GM18505 (cell line): ENCODE results near the gene GSTA5.
"Not testable (repeated sequence)": the region's sequence is repeated elsewhere in the genome, so short reads cannot be mapped to it uniquely, and the experiment has no call there.

Experiments
- ATAC-seq: cut with Tn5 transposase; IDR thresholded peaks from one replicate; pipeline ENCODE4 v1.9.1; 2021; ENCODE audit not compliant: unreplicated experiment
- POLR2A ChIP-seq: IDR thresholded peaks from 4 replicates; pipeline ENCODE4 v1.6.1; 2011; ENCODE audit warnings: borderline replicate concordance; ENCODE audit not compliant: insufficient read depth, insufficient read length; ENCODE audit errors: extremely low read depth

The GSTA5 gene

DNA sequence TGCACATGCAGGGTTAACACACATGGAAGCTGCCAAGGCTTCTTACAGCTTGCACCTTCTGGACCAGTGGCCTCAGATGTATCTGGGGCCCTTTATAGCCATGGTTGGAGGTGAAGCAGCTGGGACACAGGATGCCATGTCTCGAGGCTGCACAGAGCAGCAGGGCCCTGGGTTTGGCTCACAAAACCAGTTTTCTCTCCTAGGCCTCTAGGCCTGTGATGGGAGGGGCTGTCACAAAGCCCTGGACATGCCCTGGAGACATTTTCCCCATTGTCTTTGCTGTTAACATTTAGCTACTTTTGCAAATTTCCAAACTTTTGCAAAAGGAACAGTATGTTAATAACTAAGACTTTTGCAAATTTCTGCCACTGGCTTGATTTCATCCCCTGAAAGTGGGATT, 18.8 kb downstream of the GSTA5 start:
- no peak for ATAC-seq
- no peak for TF ChIP-seq POLR2A

DNA sequence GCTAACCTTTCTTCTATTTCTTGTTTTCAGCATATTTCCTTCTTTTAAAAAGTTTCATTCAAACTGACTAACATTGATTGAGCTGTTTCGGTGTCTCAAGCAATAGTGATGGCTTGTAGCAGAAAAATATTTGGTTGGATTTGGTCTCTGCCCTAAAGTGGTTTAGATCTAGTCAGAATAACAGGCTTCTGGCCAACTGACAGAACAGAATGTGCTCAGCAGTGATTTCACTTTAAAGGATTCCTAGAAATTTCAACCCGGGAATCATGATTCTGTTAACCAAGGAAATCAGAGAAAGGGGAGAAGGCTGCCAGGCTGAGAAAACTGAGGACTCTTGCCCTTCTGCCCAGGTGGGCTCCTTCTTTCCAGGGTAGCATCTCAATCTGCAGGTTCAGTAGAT, 20.4 kb downstream of the GSTA5 start:
- ATAC-seq = no peak
- no peak for TF ChIP-seq POLR2A

DNA sequence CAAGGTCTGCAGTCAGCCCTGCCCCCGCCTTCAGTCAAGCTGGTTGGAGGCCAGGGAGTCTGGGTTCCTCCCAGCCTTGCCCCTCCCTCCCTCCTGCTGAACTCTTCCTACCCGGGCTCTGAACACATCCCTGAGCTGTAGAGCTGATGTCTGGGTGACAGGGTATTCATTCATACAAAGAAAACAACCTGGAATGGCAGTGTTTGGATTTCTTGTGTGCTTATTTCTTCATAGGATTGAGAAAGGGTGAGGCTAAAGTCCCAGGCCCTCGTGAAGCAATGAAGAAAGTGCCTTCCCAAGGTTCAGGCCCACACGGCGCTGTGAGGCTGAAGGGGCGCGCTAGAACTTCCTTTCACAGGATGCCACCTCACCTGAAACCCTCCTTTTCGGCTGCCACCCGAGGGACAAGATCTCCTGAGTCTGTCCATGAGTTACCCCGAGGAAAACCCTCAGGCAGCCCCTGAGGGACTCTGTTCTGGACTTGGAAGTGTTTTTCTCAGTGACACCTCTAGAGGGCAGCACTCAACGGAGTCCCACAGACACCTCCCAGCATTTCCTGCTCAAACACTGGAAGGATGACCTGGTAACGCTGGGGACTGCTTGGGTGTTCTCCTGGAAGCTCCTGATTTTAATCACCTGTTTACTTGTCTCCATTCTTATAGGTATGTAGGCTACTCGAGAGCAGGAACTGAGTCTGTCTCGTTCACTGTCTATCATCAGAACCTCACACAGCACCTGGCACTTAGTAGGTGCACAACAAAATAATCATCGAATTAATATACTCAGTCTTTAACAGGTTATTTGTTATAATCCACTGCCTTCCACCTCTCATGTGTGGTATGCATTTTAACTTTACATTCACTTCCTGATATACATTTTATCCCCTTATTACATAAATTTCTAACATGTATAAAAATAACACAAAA, 25.2 kb downstream of the GSTA5 start:
- TF ChIP-seq POLR2A = no peak
- peak; percentile 91 for ATAC-seq

DNA sequence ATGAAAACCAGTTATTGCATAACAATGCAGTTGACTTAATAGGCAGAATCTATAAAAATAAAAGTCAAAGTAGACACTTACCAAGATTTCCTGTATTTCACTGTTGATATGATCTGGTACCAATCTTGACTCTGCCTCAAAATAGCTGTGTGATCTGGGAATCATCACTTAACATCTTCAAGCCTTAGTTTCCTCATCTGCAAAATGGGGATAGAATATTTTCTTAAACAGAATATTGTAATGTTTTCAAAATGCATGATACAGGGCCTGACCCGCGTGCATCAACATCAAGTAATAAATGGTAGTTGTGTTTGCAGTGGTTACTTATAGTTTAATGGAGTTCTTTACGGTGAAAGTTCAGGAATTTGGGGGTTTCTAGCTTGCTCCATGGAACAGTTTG, 26.1 kb downstream of the GSTA5 start:
- not testable (repeated sequence) for ATAC-seq

DNA sequence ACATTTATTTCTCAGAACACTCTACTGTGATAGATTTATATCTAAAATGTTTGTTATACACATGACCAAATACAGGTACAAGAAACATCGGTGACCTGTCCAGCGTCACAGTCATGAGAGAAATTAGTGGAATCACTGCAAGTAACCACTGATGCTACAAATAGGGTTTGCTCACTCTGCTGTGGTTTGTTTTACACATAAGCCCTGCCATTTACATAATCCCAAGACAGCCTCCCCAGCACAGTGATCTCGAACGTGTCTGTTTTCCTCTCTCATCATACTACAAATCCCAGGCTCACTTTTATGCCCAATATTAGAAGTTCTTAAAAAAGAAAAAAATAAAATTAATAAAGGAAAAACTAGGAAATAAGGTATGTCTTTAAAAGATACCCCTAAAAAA, 30.8 kb downstream of the GSTA5 start:
- not testable (repeated sequence) for ATAC-seq

DNA sequence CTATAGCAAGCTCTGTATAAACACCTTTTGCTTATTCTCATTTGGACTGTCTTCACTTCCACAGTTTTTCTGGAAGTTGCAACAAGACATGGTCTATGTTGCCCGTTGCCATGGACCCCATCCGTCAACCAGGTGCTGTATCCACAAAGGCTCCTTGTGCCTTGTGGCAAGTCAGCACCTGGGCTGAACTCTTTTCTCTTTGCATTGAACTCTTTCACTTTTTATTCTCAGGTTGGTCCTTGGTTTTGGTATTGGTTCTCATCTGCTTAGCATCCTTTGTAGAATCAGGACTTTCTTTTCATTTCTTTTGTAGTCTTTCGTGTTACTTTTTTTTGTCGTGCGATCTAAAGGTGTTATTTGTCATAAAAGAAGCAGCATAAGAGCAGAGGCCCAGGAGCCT, 32.0 kb downstream of the GSTA5 start:
- TF ChIP-seq POLR2A = no peak
- ATAC-seq = no peak

DNA sequence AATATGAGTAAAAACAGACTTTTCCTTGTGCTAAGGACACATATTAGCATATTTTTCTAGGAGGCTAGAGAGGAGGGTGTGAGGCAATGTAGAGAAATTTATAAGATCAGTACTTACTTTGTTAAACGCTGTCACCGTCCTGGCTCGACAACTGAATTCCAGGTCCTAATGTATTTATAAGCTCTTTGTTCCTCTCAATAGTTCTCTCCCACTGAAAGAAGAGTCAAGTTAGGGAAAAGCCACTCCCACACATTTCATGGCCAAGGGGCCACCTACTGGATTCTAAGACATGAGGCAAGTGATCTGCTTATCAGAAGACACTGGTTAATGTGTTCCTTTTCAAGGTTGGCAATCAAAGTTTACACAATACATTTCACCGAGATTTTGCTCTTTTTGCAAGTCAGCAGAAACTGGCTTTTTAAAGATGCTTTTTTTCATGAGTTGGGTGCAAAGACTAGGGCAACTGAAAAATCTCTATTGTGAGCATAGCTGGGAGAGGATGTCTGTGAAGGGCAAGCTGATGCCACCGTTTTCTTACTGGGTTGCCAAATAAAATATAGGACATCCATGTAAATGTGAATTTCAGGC, 36.9 kb downstream of the GSTA5 start, which contains the start of gene GSTA1:
GSTA1 (minus strand) TSS at position 149 of the 588 bp plus-strand sequence. CDS start 4,549 bp downstream, outside the sequence.
- ATAC-seq = not testable (repeated sequence)

DNA sequence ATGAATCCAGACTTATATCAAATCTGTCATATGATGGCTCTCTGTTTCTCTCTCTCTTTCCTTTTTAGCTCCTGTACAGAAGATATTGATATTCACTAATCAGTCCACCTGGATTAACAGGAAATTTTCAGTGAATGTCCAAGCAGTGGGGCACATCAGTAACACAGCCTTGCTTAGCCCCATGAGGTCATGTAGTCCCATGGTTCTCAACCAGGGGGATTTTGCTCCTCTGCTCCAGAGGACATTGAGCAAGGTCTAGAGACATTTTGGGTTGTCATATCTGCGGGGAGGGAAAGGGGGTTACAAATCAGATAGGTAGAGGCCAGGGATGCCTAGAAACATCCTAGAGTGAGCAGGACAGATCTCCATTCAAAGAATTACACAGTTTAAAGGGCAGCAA, 37.8 kb downstream of the GSTA5 start:
- ATAC-seq = no peak
- no peak for TF ChIP-seq POLR2A

DNA sequence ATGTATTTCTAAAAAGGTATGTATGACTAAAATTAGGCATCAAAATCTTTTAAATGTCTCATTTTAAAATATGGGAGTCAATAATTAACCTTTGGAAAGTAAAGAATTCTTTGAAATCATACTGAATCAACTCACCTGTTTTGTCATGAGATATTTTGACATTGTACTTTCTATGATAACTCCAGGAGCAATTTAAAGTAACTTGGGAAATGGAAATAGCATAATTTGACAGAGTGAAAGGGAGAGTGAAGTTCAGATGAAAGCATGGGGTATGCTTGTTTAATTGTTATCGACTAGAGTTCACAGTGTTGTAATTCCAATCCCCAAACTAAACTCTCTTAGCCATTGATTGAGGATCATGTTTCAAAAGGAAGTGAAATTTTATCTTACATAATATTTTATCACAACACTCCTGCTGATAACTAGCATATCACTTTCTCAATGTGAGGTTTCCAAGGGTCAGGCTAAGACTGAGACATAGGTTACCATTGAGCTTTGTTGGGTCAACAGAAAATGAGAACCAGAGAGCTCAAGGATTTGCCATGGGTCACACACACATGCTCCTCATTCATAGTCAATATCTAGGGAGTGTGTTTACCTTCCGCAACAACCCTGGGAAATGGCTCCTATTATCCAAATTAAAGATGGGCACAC, 39.3 kb downstream of the GSTA5 start:
- ATAC-seq = no peak
- no peak for TF ChIP-seq POLR2A

DNA sequence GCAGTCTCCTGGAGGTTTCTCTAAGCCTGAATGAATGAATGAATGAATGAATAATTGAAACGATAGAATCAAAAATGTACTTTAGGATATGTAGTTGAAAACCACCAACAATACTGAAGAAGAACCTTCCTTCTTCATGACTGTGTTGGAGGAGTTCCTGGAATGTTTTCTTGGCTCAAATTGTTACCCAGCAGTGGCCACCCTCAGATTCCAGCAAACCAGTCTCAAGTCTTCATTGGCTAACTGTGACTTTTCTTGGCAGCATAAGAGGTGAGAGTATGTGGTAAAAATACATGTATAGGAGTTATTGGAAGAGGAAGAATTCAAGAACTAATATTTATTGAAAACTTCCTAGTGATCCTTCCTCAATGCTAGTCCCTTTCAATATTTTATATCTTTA, 41.3 kb downstream of the GSTA5 start:
- not testable (repeated sequence) for ATAC-seq

DNA sequence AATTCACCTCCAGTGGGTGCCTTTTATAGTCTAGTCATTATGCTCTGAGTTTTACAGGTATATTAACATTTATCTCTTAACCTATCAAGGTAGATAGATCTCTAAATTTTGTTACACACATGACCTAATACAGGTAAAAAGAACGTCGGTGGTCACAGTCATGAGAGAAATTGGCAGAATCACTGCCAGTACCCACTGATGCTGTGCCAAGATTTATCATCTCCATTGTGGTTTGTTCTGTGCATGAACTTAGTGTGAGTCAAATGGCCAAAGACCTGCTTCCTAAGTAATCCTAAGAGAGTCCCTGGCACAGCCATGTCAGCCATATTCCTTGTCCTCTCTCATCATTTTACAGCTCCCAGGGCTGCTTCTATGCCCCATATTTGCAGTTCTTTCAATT, 46.2 kb downstream of the GSTA5 start:
- not testable (repeated sequence) for ATAC-seq

DNA sequence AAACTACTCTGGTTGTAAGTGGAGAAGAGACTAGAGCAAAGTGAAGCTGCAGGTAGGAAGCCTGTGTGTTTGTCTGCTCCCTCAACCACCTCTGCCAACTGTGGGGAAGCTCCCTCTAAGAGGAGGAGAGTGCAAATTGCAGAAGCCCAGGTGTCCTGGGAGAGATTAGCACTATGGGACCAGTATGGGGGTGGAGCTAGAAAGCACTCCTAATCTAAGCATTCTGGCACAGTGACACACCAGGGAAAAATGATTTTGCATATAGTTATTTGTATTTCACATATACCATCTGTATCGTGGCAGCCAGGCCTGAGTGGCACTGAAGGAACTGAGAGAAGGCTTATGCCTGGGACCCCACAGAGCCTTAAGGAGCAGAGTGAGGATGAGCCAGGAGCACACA, 49.8 kb downstream of the GSTA5 start:
- no peak for TF ChIP-seq POLR2A

DNA sequence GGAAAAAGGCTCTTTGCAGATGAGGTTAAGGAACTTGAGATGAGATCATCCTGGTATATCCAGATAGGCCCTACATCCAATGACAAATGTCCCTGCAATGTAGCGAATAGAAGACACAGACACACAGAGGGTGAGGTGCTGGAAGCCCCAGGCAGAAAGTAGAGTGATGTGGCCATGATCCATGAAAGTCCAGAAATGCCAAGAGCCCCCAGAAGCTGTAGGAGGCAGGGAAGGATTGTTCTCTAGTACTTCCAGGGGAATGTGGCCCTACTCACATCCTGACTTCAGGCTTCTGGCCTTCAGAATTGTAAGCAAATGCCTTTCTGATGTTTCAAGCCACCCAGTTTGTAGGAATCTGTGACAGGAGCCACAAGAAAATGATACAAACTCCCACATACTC, 51.0 kb downstream of the GSTA5 start:
- not testable (repeated sequence) for ATAC-seq

More for the DNA sequence above, 49.8 kb downstream of the GSTA5 start:
- ATAC-seq = no peak

DNA sequence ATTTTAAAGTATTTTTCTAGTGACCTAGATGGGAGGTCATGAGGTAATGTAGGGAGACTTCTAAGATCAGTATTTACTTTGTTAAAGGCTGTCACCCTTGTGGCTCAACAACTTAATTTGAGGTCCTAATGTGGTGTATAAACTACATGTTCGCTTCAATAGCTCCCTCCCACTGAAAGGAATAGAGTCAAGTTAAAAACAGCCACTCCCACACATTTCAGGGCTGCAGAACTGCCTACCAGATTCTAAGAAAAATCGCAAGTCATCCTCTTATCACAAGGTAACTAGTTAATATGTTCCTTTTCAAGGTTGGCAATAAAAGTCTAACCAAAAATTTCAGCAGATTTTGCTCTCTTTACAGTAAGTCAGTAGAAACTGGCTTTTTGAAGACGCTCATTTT, 52.1 kb downstream of the GSTA5 start:
- TF ChIP-seq POLR2A = no peak
- ATAC-seq = no peak

DNA sequence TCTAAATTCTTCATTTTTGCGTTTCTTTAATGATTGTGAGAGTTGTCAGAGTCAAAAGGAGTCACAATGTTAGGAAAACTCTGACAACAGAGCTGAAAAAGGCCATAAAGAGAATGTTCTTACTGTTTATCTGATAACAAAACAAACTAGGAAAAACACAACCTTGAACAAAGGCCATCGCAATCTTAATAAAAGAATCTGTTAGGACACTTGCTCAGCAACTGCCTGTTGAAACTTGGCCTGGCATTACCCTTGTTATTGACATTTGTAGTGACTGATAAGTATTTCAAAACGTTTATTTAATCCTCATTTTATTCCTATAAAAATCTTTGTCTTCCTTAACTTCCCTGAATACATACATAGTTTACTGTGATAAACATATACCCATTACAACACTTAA, 52.7 kb downstream of the GSTA5 start:
- no peak for TF ChIP-seq POLR2A
- no peak for ATAC-seq
